Spleen (tissue), 7 donors: ENCODE data around the gene PTPRC.

Source experiments
- CTCF ChIP-seq, 11 experiments: fragments of 200-600 bp in 7 of 11; fragments of 450-650 bp in 4 of 11; sonication (generic) in 4 of 11; IDR thresholded peaks in 8 of 11; conservative IDR thresholded peaks in 3 of 11; 1 replicate in 7 of 11; 2 replicates in 4 of 11; pipeline versions ENCODE4 v1.4.0 to v1.8.0; 2016 to 2021; ENCODE audit warnings: antibody characterized with exemption in 11 of 11, inconsistent platforms in 4 of 11, mild to moderate bottlenecking in 1 of 11
- POLR2A ChIP-seq, 3 donors: fragments of 450-650 bp; IDR thresholded peaks; one replicate each; pipeline ENCODE4 v1.5.1; 2017; ENCODE audit warnings: antibody characterized with exemption in 3 of 3, mild to moderate bottlenecking in 1 of 3
- POLR2AphosphoS5 ChIP-seq, 3 donors: sonication (generic); formaldehyde crosslinking; IDR thresholded peaks; one replicate each; pipeline ENCODE4 v1.5.1; 2017; ENCODE audit warnings: antibody characterized with exemption in 3 of 3
- donor health status: DM: no; HTN: no; CAD: no; lungs with moderate emphysema.
- donor health status: DM: no; HTN: no; CAD: no.
- donor health status: DM: no; HTN: no; CAD: no.

- no peak for TF ChIP-seq CTCF (IDR thresholded peaks at IDR 0.05 in 8 of 11, conservative IDR thresholded peaks at IDR 0.05 in 3 of 11)
- no peak for TF ChIP-seq POLR2A (IDR thresholded peaks at IDR 0.05)
- TF ChIP-seq POLR2AphosphoS5 (IDR thresholded peaks at IDR 0.05), result no peak
These were observed 116.9 kb downstream of the PTPRC start for GRCh38 chr1:198755715-198756114.
